HCT116 (cell line): ENCODE results near the gene UCKL1. TPM values are rescaled to one million over a fixed set of nuclear protein-coding genes. Genes with fewer than 3 reads are reported as not detected.

ENCODE experiments used
- ATAC-seq: fragments of 200-7000 bp; cut with Tn5 transposase; 2 replicates; pipeline ENCODE4 v1.9.1; 2020; ENCODE audit warnings: mild to moderate bottlenecking, moderate library complexity
- BruUV-seq: library from RNA; stranded (reverse); fragments of 400-500 nt; replicated peaks from 2 replicates; lab custom pipeline; 2021; lab: Mats Ljungman, UMichigan
- CTCF ChIA-PET: fragments of 300-600 bp; sonication (Branson Sonifier 250); formaldehyde crosslinking; loops from one replicate; lab custom pipeline; 2021; ENCODE audit warnings: antibody characterized with exemption; lab: Charles Lee
- POLR2A ChIA-PET: fragments of 300-600, 350-600 bp; sonication (Branson Sonifier 250); formaldehyde crosslinking; loops from one replicate; lab custom pipeline; 2021; ENCODE audit warnings: antibody characterized with exemption; lab: Charles Lee
- RAD21 ChIA-PET, 2 experiments: fragments of 300-600 bp; sonication (Branson Sonifier 250); formaldehyde crosslinking; loops; one replicate each; lab custom pipeline; 2023; ENCODE audit warnings: low total read pairs in 2 of 2; ENCODE audit not compliant: uncharacterized antibody in 2 of 2, unreplicated experiment in 2 of 2, low non-redundant PET in 1 of 2; lab: Charles Lee
- DNase-seq: peaks from one replicate; pipeline ENCODE4 v3.0.0-alpha.2; 2010; ENCODE audit warnings: low read depth, low spot score
- H2AFZ ChIP-seq: fragments of 200-600 bp; shearing (Covaris generic), sonication (generic); 2 replicates; pipeline ENCODE4 v1.6.1; 2017; ENCODE audit warnings: low read depth, mixed run types, mixed read lengths, antibody characterized with exemption, low read length; ENCODE audit not compliant: poor library complexity, severe bottlenecking
- H3K27ac ChIP-seq: 2 replicates; pipeline ENCODE4 v1.5.1; 2012; ENCODE audit warnings: low read depth, low read length
- H3K27me3 ChIP-seq: fragments of 200-600 bp; sonication (generic); 2 replicates; pipeline ENCODE4 v1.6.1; 2016; ENCODE audit warnings: mixed run types, low read length, mixed read lengths; ENCODE audit not compliant: insufficient read depth
- H3K36me3 ChIP-seq, 2 experiments: fragments of 200-500 bp in 1 of 2; fragments of 200-600 bp in 1 of 2; sonication (Bioruptor generic) in 1 of 2; sonication (generic) in 1 of 2; 2 replicates each; pipeline versions ENCODE4 v1.5.1 to v1.6.1; 2014 to 2016; ENCODE audit warnings: low read length in 2 of 2, inconsistent platforms in 1 of 2, mixed read lengths in 1 of 2, mixed run types in 1 of 2; ENCODE audit not compliant: insufficient read depth in 2 of 2, control insufficient read depth in 1 of 2
- H3K4me1 ChIP-seq, 2 experiments: fragments of 200-600 bp in 1 of 2; sonication (generic) in 1 of 2; 2 replicates each; pipeline versions ENCODE4 v1.5.1 to v1.6.1; 2012 to 2017; ENCODE audit warnings: low read length in 2 of 2, inconsistent platforms in 1 of 2, mild to moderate bottlenecking in 1 of 2, mixed read lengths in 1 of 2, mixed run types in 1 of 2, moderate library complexity in 1 of 2; ENCODE audit not compliant: insufficient read depth in 2 of 2, control insufficient read depth in 1 of 2
- H3K4me2 ChIP-seq: fragments of 200-600 bp; sonication (generic); 2 replicates; pipeline ENCODE4 v1.6.1; 2017; ENCODE audit warnings: mixed run types, low read length, mixed read lengths
- H3K4me3 ChIP-seq, 2 experiments: fragments of 200-600 bp in 1 of 2; sonication (generic) in 1 of 2; replicated peaks in 1 of 2; 2 replicates each; pipeline ENCODE4 v1.5.1; 2011 to 2016; ENCODE audit warnings: low read length in 2 of 2, control low read depth in 1 of 2, low read depth in 1 of 2, mild to moderate bottlenecking in 1 of 2, mixed read lengths in 1 of 2, mixed run types in 1 of 2
- H3K79me2 ChIP-seq: fragments of 200-600 bp; sonication (generic); 2 replicates; pipeline ENCODE4 v1.6.1; 2017; ENCODE audit warnings: mild to moderate bottlenecking, mixed run types, low read length, moderate library complexity, mixed read lengths; ENCODE audit not compliant: insufficient read depth
- H3K9ac ChIP-seq: fragments of 200-600 bp; sonication (generic); 2 replicates; pipeline ENCODE4 v1.6.1; 2016; ENCODE audit warnings: low read length, mixed read lengths
- H3K9me2 ChIP-seq: fragments of 200-600 bp; sonication (generic), shearing (Covaris generic); 2 replicates; pipeline ENCODE4 v1.6.1; 2017; ENCODE audit warnings: mixed run types, mild to moderate bottlenecking, moderate library complexity; ENCODE audit not compliant: insufficient read depth
- H3K9me3 ChIP-seq, 2 experiments: fragments of 200-500 bp in 1 of 2; fragments of 200-600 bp in 1 of 2; sonication (Bioruptor generic) in 1 of 2; sonication (generic) in 1 of 2; 2 replicates each; pipeline ENCODE4 v1.6.1; 2014 to 2017; ENCODE audit warnings: low read length in 2 of 2, mixed read lengths in 2 of 2, inconsistent platforms in 1 of 2, low read depth in 1 of 2, mild to moderate bottlenecking in 1 of 2, mixed run types in 1 of 2, moderate library complexity in 1 of 2; ENCODE audit not compliant: control insufficient read depth in 1 of 2, insufficient read depth in 1 of 2
- H4K20me1 ChIP-seq: fragments of 200-600 bp; sonication (generic), shearing (Covaris generic); 2 replicates; pipeline ENCODE4 v1.6.1; 2017; ENCODE audit warnings: mixed run types, mild to moderate bottlenecking, moderate library complexity; ENCODE audit not compliant: insufficient read depth
- CEBPB ChIP-seq: IDR thresholded peaks from 2 replicates; pipeline ENCODE4 v1.6.1; 2012; ENCODE audit warnings: low read depth
- EZH2 ChIP-seq: fragments of 200-600 bp; sonication (generic); IDR thresholded peaks from 2 replicates; pipeline ENCODE4 v1.6.1; 2017; ENCODE audit warnings: antibody characterized with exemption, mixed run types
- JUND ChIP-seq: IDR thresholded peaks from 2 replicates; pipeline ENCODE4 v1.6.1; 2012
- MAX ChIP-seq: IDR thresholded peaks from 2 replicates; pipeline ENCODE4 v1.6.1; 2012
- POLR2A ChIP-seq: IDR thresholded peaks from 2 replicates; pipeline ENCODE4 v1.7.0; 2011; ENCODE audit warnings: borderline replicate concordance; ENCODE audit not compliant: insufficient read depth, insufficient read length; ENCODE audit errors: extremely low read depth
- POLR2AphosphoS5 ChIP-seq: IDR thresholded peaks from 2 replicates; pipeline ENCODE4 v1.6.1; 2011; ENCODE audit warnings: mild to moderate bottlenecking, low read depth, low read length, moderate library complexity
- RAD21 ChIP-seq: IDR thresholded peaks from 2 replicates; pipeline ENCODE4 v1.6.1; 2012; ENCODE audit warnings: low read depth, mild to moderate bottlenecking
- TCF7L2 ChIP-seq: IDR thresholded peaks from 2 replicates; pipeline ENCODE4 v1.7.0; 2011; ENCODE audit warnings: borderline replicate concordance, inconsistent platforms; ENCODE audit not compliant: insufficient read depth, insufficient read length; ENCODE audit errors: extremely low read depth
- ZFX ChIP-seq: fragments of 450-650 bp; IDR thresholded peaks from 2 replicates; pipeline ENCODE4 v1.6.1; 2017
- intact Hi-C: fragments of 100-400 bp; cut with micrococcal nuclease; formaldehyde crosslinking; loops from 2 replicates; pipeline ENCODE4 v1.10.0; 2022
- total RNA-seq: library from RNA; stranded (reverse); gene quantifications from one replicate; pipeline ENCODE4 v1.2.1, GENCODE V29; 2021; ENCODE audit not compliant: unreplicated experiment

Gene UCKL1
- total RNA-seq, 1 experiment from 2014 or later: 54.2 TPM

- TF ChIP-seq TCF7L2: no peak
- no peak for TF ChIP-seq POLR2A
- no peak for TF ChIP-seq CEBPB
- no peak for TF ChIP-seq JUND
These were observed 12.1 kb upstream of the UCKL1 start (continued) for GRCh38 chr20:63968136-63968927.

GRCh38 chr20:63967330-63968135 is 11.3 kb upstream of the UCKL1 start:
- DNase-seq (no peak), ATAC-seq (no peak)
- Histone ChIP-seq H4K20me1 (no peaks in the 10 kb centered on the region), H3K9ac (no peak overlapping the region), H3K9me3 (no peaks in the 10 kb centered on the region), H3K4me1 (peaks cover 15 to 20% of the 10 kb centered on the region in 2 experiments; a peak in 3 of 4 replicates), H3K9me2 (no peaks in the 10 kb centered on the region), H2AFZ (no peak overlapping the region), H3K4me3 (no peak overlapping the region), H3K4me2 (no peak overlapping the region), H3K27ac (no peak overlapping the region), H3K79me2 (peaks cover 4% of the 10 kb centered on the region; the same call in 1 of the 2 replicates), H3K36me3 (peaks cover 0 to 5% of the 10 kb centered on the region in 2 experiments; a peak in 1 of 4 replicates), H3K27me3 (no peaks in the 10 kb centered on the region)
- CTCF ChIA-PET: no interaction called here
- intact Hi-C loops: no loop called here
- TF ChIP-seq RAD21: no peak
- TF ChIP-seq POLR2AphosphoS5: no peak
- no peak for TF ChIP-seq MAX
- no peak for TF ChIP-seq ZFX
- no peak for TF ChIP-seq CEBPB
- no peak for TF ChIP-seq EZH2
- RAD21 ChIA-PET: no interaction called here
- no TSS peak for BruUV-seq
- POLR2A ChIA-PET: interaction anchor here (1.2 kb wide), 1 partner anchor 10 kb away, joined by 5 read pairs; no protein-coding TSS in a partner anchor
